ENCODE results near the gene F2.

- TF ChIP-seq CTCF (IDR thresholded peaks at IDR 0.05): no peak
- no peak for TF ChIP-seq POLR2A (IDR thresholded peaks at IDR 0.05)
These were observed 17.6 kb downstream of the F2 start for GRCh38 chr11:46736615-46737014.

Measured in adrenal gland (tissue), 5 donors.